KOPT-K1 (cell line): Measurements from ENCODE around the gene FBLN2.
A peak's percentile ranks its signal among the peaks of the same experiment; 100 is the strongest.
"Not testable (repeated sequence)": the region's sequence is repeated elsewhere in the genome, so short reads cannot be mapped to it uniquely, and the experiment has no call there.

Experiments used
- H3K27ac ChIP-seq: fragments of 200-600 bp; sonication (generic); 2 replicates; pipeline ENCODE4 v1.5.1; 2016; ENCODE audit warnings: antibody characterized with exemption, mild to moderate bottlenecking, low read depth, low read length; ENCODE audit not compliant: poor library complexity, severe bottlenecking
- H3K36me3 ChIP-seq: fragments of 200-600 bp; sonication (generic); 2 replicates; pipeline ENCODE4 v1.5.1; 2017; ENCODE audit warnings: antibody characterized with exemption, mild to moderate bottlenecking, low read length, moderate library complexity; ENCODE audit not compliant: insufficient read depth
- H3K9me3 ChIP-seq: fragments of 200-600 bp; sonication (generic); 2 replicates; pipeline ENCODE4 v1.5.1; 2017; ENCODE audit warnings: antibody characterized with exemption, low read length, mild to moderate bottlenecking; ENCODE audit not compliant: insufficient read depth, poor library complexity, severe bottlenecking

Gene FBLN2

DNA sequence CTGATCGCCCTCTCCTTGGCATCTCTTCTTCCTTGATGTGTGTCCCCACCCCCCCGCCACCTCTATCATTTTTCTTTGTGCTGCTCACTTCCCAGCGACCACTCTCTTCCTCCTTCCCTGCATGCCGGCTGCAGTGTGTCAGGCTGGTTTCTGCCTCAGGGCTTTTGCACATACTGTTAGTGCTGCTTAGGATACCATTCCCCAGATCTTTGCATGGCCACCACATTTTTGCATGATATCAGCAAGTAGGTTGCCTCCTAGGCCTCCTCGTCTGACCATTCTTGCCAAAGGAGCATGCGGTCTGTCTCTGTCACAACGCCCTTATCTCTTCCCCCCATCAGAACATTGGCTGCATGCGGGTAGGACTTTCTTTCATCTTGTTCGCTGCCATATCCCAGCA is 12.5 kb downstream of the FBLN2 start:
- Histone ChIP-seq H3K36me3 (no peaks in the 10 kb centered on the region), H3K27ac (peak overlapping the region; percentile 49), H3K9me3 (no peaks in the 10 kb centered on the region)

- Histone ChIP-seq H3K9me3 (no peaks in the 10 kb centered on the region), H3K36me3 (no peaks in the 10 kb centered on the region), H3K27ac (peak overlapping the region; percentile 49)
These were observed 13.0 kb downstream of the FBLN2 start for GRCh38 chr3:13561967-13562366.

DNA sequence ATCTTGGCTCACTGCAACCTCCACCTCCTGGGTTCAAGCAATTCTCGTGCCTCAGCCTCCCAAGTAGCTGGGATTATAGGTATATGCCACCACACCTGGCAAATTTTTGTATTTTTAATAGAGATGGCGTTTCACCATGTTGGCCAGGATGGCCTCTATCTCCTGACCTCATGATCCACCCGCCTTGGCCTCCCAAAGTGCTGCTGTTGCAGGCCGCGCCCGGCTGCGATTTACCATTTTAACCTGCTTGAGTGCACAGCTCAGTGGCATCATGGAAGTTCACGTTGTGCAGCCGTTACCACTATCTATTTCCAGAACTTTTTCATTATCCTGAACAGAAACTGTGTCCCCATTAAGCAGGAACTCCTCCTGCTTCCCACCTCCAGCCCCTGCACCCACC is 13.5 kb downstream of the FBLN2 start:
- H3K27ac ChIP-seq, H3K9me3 ChIP-seq, H3K36me3 ChIP-seq: not testable (repeated sequence)

DNA sequence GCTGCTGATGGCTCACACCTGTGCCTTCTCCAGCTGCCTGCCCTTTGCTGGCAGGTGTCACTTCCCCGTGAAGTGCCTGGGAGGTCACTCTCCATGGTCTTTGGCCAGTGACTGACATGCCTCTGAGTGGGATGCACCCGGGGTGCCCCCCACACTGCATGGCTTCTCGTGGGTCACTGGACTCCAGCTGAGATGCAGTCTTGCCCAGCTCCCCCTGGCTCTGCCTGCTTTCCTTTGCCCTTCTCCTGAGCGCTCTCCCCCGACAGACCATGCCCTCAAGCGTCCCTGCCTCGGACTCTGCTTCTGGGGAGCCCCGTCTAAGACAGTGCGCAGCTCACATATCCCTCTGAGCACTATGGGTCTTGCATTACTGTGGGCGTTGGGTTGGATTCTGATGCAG is 14.4 kb downstream of the FBLN2 start:
- Histone ChIP-seq H3K36me3 (no peaks in the 10 kb centered on the region), H3K27ac (peak overlapping the region; percentile 10), H3K9me3 (no peaks in the 10 kb centered on the region)

DNA sequence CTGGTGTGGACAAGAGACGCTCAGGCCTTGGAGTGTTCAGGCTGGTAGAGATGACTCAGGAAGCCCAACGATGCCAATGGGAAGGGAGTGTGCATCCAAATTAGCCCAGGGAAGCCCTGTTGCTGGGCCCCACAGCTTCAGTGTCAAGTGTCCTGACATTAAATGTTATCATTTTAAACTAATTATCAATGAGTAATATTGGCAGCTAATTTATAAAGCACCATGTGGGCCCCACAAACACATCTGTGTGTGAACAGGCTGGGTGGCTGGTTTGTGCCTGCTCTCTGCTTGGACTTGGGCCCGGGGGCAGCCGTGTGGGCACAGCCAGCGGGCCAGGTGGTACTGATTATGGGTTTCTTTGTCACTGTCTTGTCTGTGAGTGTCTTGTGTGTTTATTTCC is 15.0 kb downstream of the FBLN2 start:
- no peaks in the 10 kb centered on the region for H3K9me3 ChIP-seq
- no peaks in the 10 kb centered on the region for H3K36me3 ChIP-seq
- H3K27ac ChIP-seq = peak overlapping the region; percentile 64

DNA sequence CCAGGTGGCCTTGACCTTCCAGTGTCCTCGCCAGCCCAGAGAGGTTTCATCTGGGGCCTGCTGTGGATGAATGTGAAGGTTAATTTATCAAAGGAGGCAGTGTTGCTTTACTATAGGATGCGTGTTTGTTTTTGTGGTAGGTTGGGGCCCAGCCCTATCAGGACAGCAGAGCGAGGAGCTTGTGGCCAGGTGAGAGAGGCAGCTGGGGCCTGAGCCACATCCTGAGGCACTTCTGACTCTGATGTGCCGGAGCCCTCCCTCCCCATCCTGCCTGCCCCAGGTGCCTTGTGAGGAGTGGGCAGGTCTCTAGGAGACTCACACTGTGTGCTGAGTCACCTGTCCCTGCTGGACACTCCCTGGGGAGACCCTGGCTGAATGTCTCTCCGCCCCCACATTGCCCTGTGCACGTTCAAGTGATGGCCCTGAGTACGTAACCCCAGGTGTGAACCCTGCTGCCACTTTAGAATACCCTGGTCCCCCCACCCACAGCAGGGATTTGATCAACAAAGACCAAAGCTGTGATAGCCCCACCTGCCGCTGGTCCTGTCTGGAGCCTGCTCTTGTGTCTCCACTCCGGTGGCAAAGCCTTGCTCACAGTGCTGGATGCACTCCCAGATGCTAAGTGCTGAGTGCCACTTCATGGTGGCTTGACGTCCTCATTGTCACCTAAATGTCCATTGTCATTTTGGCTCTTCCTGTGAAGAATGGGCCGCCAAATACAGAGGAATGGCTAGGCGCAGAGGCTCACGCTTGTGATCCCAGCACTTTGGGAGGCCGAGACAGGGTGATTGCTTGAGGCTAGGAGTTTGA is 16.0 kb downstream of the FBLN2 start:
- H3K27ac ChIP-seq = peak overlapping the region; percentile 64
- H3K9me3 ChIP-seq = no peaks in the 10 kb centered on the region
- no peaks in the 10 kb centered on the region for H3K36me3 ChIP-seq

GRCh38 chr3:13565581-13566452 is 16.9 kb downstream of the FBLN2 start:
- Histone ChIP-seq H3K27ac (no peak overlapping the region), H3K36me3 (no peaks in the 10 kb centered on the region), H3K9me3 (no peaks in the 10 kb centered on the region)

DNA sequence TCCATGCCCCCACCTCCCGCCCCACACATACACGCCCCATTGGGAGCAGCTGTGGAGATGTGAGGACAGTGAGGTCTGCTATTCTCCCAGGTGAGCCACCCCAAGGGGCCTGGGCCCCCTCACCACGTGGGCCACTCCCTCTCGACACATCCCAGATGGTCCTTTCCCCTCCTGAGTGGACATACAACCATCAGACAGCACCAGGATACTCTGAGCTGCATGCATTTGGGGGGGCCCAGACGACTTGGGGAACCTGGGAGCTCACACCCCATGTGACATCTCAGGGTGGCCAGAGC is 17.5 kb downstream of the FBLN2 start:
- no peaks in the 10 kb centered on the region for H3K36me3 ChIP-seq
- H3K9me3 ChIP-seq = no peaks in the 10 kb centered on the region
- H3K27ac ChIP-seq = no peak overlapping the region

- H3K36me3 ChIP-seq = no peaks in the 10 kb centered on the region
- no peaks in the 10 kb centered on the region for H3K9me3 ChIP-seq
- H3K27ac ChIP-seq = no peak overlapping the region
These were observed 17.9 kb downstream of the FBLN2 start for GRCh38 chr3:13566769-13567310.

- no peaks in the 10 kb centered on the region for H3K9me3 ChIP-seq
- no peak overlapping the region for H3K27ac ChIP-seq
- H3K36me3 ChIP-seq = no peaks in the 10 kb centered on the region
These were observed 19.0 kb downstream of the FBLN2 start for GRCh38 chr3:13567684-13568514.

DNA sequence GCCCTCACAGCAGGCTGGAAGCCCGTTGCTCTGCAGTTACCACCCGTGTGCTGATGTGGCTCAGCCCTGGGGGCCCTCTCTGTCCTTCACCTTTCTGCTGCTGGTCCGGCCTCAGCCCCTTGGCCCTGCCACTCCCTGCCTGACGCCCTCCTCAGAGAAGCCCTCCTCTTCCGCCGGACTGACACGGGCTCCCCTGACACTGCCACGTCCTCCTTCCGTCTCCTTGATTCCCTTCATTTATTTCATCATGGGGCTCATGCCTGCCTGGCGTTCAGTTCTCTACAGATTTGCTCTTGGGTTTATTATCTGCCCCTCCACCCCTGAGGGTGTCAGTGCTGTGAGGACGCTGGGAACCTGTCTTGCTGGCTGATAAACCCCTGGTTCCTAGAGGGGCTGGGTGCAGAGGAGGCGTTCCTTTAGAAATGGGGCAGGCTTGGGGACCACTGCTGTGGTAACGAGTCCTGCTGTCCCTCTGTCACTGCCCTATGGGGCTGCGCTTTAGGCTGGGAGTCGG is 19.6 kb downstream of the FBLN2 start:
- Histone ChIP-seq H3K27ac (no peak overlapping the region), H3K9me3 (no peaks in the 10 kb centered on the region), H3K36me3 (no peaks in the 10 kb centered on the region)

- no peaks in the 10 kb centered on the region for H3K36me3 ChIP-seq
- no peak overlapping the region for H3K27ac ChIP-seq
- no peaks in the 10 kb centered on the region for H3K9me3 ChIP-seq
These were observed 20.3 kb downstream of the FBLN2 start for GRCh38 chr3:13569201-13569600.

- no peaks in the 10 kb centered on the region for H3K9me3 ChIP-seq
- no peak overlapping the region for H3K27ac ChIP-seq
- no peaks in the 10 kb centered on the region for H3K36me3 ChIP-seq
These were observed 20.9 kb downstream of the FBLN2 start for GRCh38 chr3:13569641-13570390.
